Glutamatergic neuron (in vitro differentiated cells): ENCODE measurements around the gene NSDHL. TPM values are rescaled to one million over a fixed set of nuclear protein-coding genes. Genes with fewer than 3 reads are reported as not detected.
A peak's percentile ranks its signal among the peaks of the same experiment; 100 is the strongest.

Source experiments
- DNase-seq: peaks from one replicate; pipeline ENCODE4 v3.0.0; 2022
- H3K27ac Mint-ChIP-seq: one replicate; pipeline ENCODE4 v1.8.0; 2020; ENCODE audit warnings: mild to moderate bottlenecking, mixed read lengths, inconsistent platforms; ENCODE audit not compliant: unreplicated experiment
- H3K27me3 Mint-ChIP-seq: one replicate; pipeline ENCODE4 v1.8.0; 2020; ENCODE audit warnings: mild to moderate bottlenecking, moderate library complexity, mixed read lengths, inconsistent platforms; ENCODE audit not compliant: unreplicated experiment
- H3K36me3 Mint-ChIP-seq: one replicate; pipeline ENCODE4 v1.8.0; 2020; ENCODE audit warnings: mild to moderate bottlenecking, mixed read lengths, inconsistent platforms; ENCODE audit not compliant: unreplicated experiment
- H3K4me1 Mint-ChIP-seq: one replicate; pipeline ENCODE4 v1.8.0; 2020; ENCODE audit warnings: mild to moderate bottlenecking, low read depth, mixed read lengths, inconsistent platforms; ENCODE audit not compliant: unreplicated experiment
- H3K4me3 Mint-ChIP-seq: one replicate; pipeline ENCODE4 v1.8.0; 2020; ENCODE audit warnings: mild to moderate bottlenecking, mixed read lengths, inconsistent platforms; ENCODE audit not compliant: unreplicated experiment
- H3K9me3 Mint-ChIP-seq: one replicate; pipeline ENCODE4 v1.8.0; 2020; ENCODE audit warnings: mild to moderate bottlenecking, moderate library complexity, mixed read lengths, inconsistent platforms; ENCODE audit not compliant: unreplicated experiment
- CTCF ChIP-seq: fragments of 200-600 bp; sonication (generic); IDR thresholded peaks from one replicate; pipeline ENCODE4 v1.5.0; 2021; ENCODE audit not compliant: partially characterized antibody, unreplicated experiment
- total RNA-seq: library from RNA; stranded (reverse); fragmentation: NEBNext Ultra II Directional; extraction: Animal tissue kit (Norgen Biotek cat#: 25700); gene quantifications from one replicate; pipeline ENCODE4 v1.2.1, GENCODE V29; 2021; ENCODE audit not compliant: unreplicated experiment

NSDHL gene
- total RNA-seq, 1 donor from 2014 or later: 36.1 TPM

GRCh38 chrX:152912106-152912505 lies 81.2 kb downstream of the NSDHL start:
- no peak for TF ChIP-seq CTCF
- Mint-ChIP-seq H3K27me3 (peaks cover 6% of the 10 kb centered on the region), H3K36me3 (no peaks in the 10 kb centered on the region), H3K4me1 (peaks cover 10% of the 10 kb centered on the region), H3K27ac (no peak overlapping the region), H3K4me3 (no peak overlapping the region), H3K9me3 (no peaks in the 10 kb centered on the region)
- no peak for DNase-seq

- Mint-ChIP-seq H3K4me1 (peaks cover 7% of the 10 kb centered on the region), H3K27ac (no peak overlapping the region), H3K27me3 (peaks cover 6% of the 10 kb centered on the region), H3K9me3 (no peaks in the 10 kb centered on the region), H3K4me3 (no peak overlapping the region), H3K36me3 (no peaks in the 10 kb centered on the region)
- TF ChIP-seq CTCF: no peak
- no peak for DNase-seq
Observed at GRCh38 chrX:152912641-152913040, 81.8 kb downstream of the NSDHL start.

GRCh38 chrX:152913346-152913745 lies 82.5 kb downstream of the NSDHL start:
- TF ChIP-seq CTCF: no peak
- Mint-ChIP-seq H3K36me3 (no peaks in the 10 kb centered on the region), H3K4me3 (peak overlapping the region; percentile 30), H3K27me3 (peaks cover 6% of the 10 kb centered on the region), H3K9me3 (no peaks in the 10 kb centered on the region), H3K27ac (no peak overlapping the region), H3K4me1 (peaks cover 7% of the 10 kb centered on the region)
- no peak for DNase-seq

GRCh38 chrX:152913910-152914309 lies 83.0 kb downstream of the NSDHL start:
- H3K9me3 Mint-ChIP-seq: no peaks in the 10 kb centered on the region
- no peak overlapping the region for H3K27ac Mint-ChIP-seq
- H3K27me3 Mint-ChIP-seq: peaks cover 6% of the 10 kb centered on the region
- H3K4me1 Mint-ChIP-seq: peaks cover 7% of the 10 kb centered on the region
- no peaks in the 10 kb centered on the region for H3K36me3 Mint-ChIP-seq
- no peak for TF ChIP-seq CTCF
- DNase-seq: peak; percentile 47
- H3K4me3 Mint-ChIP-seq: no peak overlapping the region

- Mint-ChIP-seq H3K4me3 (no peak overlapping the region), H3K27me3 (peaks cover 6% of the 10 kb centered on the region), H3K9me3 (no peaks in the 10 kb centered on the region), H3K4me1 (peaks cover 7% of the 10 kb centered on the region), H3K36me3 (no peaks in the 10 kb centered on the region), H3K27ac (no peak overlapping the region)
- peak; percentile 60 for DNase-seq
- TF ChIP-seq CTCF: peak; percentile 67
Observed at GRCh38 chrX:152915541-152916241, 84.8 kb downstream of the NSDHL start.
